ENCODE measurements around the gene ECT2L. TPM values are rescaled to one million over a fixed set of nuclear protein-coding genes. Genes with fewer than 3 reads are reported as not detected.
A peak's percentile ranks its signal among the peaks of the same experiment; 100 is the strongest.

The ECT2L gene
- total RNA-seq, 1 experiment from 2014 or later, result not detected

- Histone ChIP-seq H4K20me1 (ENCODE audit: insufficient read depth) (peaks cover 4% of the 10 kb centered on the region; the same call in 1 of the 2 replicates), H3K36me3 (ENCODE audit: control insufficient read depth in 1 of 2, insufficient read depth in 2 of 2, low read length in 2 of 2) (0 out of 4 replicates have a peak, but pooled peaks cover 0 to 5% of the 10 kb centered on the region in 2 experiments), H3K9me3 (ENCODE audit: control insufficient read depth in 1 of 2, insufficient read depth in 1 of 2, low read depth in 1 of 2, low read length in 2 of 2) (no peaks in the 10 kb centered on the region), H3K4me2 (ENCODE audit: low read length) (no peak overlapping the region), H3K27ac (ENCODE audit: low read depth, low read length) (no peak overlapping the region), H2AFZ (ENCODE audit: low read depth, low read length, poor library complexity, severe bottlenecking) (no peak overlapping the region), H3K79me2 (ENCODE audit: insufficient read depth, low read length) (peaks cover 79% of the 10 kb centered on the region), H3K27me3 (ENCODE audit: insufficient read depth, low read length) (no peaks in the 10 kb centered on the region), H3K9ac (ENCODE audit: low read length) (no peak overlapping the region), H3K4me3 (replicated peaks in 1 of 2; ENCODE audit: low read depth in 1 of 2, low read length in 2 of 2) (no peak overlapping the region), H3K9me2 (ENCODE audit: insufficient read depth) (no peaks in the 10 kb centered on the region), H3K4me1 (ENCODE audit: control insufficient read depth in 1 of 2, insufficient read depth in 2 of 2, low read length in 2 of 2) (peaks cover 2 to 13% of the 10 kb centered on the region in 2 experiments; a peak in 3 of 4 replicates)
- ChIA-PET CTCF (no interaction called here), RAD21 (ENCODE audit: low non-redundant PET in 1 of 2, low total read pairs in 2 of 2, uncharacterized antibody in 2 of 2, unreplicated experiment in 2 of 2) (no interaction called here), POLR2A (no interaction called here)
- no peak for ATAC-seq
- no TSS peak for BruUV-seq (replicated peaks)
- intact Hi-C loops (cut with micrococcal nuclease), result no loop called here
- TF ChIP-seq CTCF (IDR thresholded peaks at IDR 0.05 in 2 of 3, conservative IDR thresholded peaks at IDR 0.05 in 1 of 3; ENCODE audit: borderline replicate concordance in 1 of 3, insufficient read depth in 1 of 3, low read depth in 2 of 3, low read length in 2 of 3) (0 out of 6 replicates have a peak, but pooled peaks of 1 of the 3 experiments have one; percentile 15), EZH2 (IDR thresholded peaks at IDR 0.05) (no peak), SIN3A (IDR thresholded peaks at IDR 0.05; ENCODE audit: low read depth) (no peak)
- DNase-seq (ENCODE audit: low read depth, low spot score), result no peak
Measured at GRCh38 chr6:138948546-138949179, 152.8 kb downstream of the ECT2L start.

GRCh38 chr6:138953451-138953850, 157.6 kb downstream of the ECT2L start:
- Histone ChIP-seq H3K36me3 (ENCODE audit: control insufficient read depth in 1 of 2, insufficient read depth in 2 of 2, low read length in 2 of 2) (no peaks in the 10 kb centered on the region), H2AFZ (ENCODE audit: low read depth, low read length, poor library complexity, severe bottlenecking) (no peak overlapping the region), H3K4me3 (replicated peaks in 1 of 2; ENCODE audit: low read depth in 1 of 2, low read length in 2 of 2) (no peak overlapping the region), H3K9me2 (ENCODE audit: insufficient read depth) (no peaks in the 10 kb centered on the region), H3K9ac (ENCODE audit: low read length) (no peak overlapping the region), H3K4me1 (ENCODE audit: control insufficient read depth in 1 of 2, insufficient read depth in 2 of 2, low read length in 2 of 2) (peaks cover 2 to 7% of the 10 kb centered on the region in 2 experiments; a peak in 2 of 4 replicates), H3K27ac (ENCODE audit: low read depth, low read length) (no peak overlapping the region), H3K27me3 (ENCODE audit: insufficient read depth, low read length) (no peaks in the 10 kb centered on the region), H3K9me3 (ENCODE audit: control insufficient read depth in 1 of 2, insufficient read depth in 1 of 2, low read depth in 1 of 2, low read length in 2 of 2) (no peaks in the 10 kb centered on the region), H3K79me2 (ENCODE audit: insufficient read depth, low read length) (peaks cover 96% of the 10 kb centered on the region), H4K20me1 (ENCODE audit: insufficient read depth) (peaks cover 13% of the 10 kb centered on the region), H3K4me2 (ENCODE audit: low read length) (no peak overlapping the region)
- BruUV-seq (replicated peaks), result no TSS peak
- DNase-seq (ENCODE audit: low read depth, low spot score), result no peak
- POLR2A ChIA-PET, result no interaction called here
- intact Hi-C loops (cut with micrococcal nuclease), result no loop called here
- ATAC-seq, result no peak
- no peak for TF ChIP-seq ZFX (IDR thresholded peaks at IDR 0.05)
- TF ChIP-seq SP1 (IDR thresholded peaks at IDR 0.05; ENCODE audit: low read depth), result no peak
- no peak for TF ChIP-seq ZBTB33 (IDR thresholded peaks at IDR 0.05; ENCODE audit: extremely low read depth, insufficient replicate concordance, low read length)
- no peak for TF ChIP-seq EZH2phosphoT487 (IDR thresholded peaks at IDR 0.05; ENCODE audit: borderline replicate concordance)
- TF ChIP-seq ZNF274 (IDR thresholded peaks at IDR 0.05; ENCODE audit: low read depth, low read length), result no peak
- TF ChIP-seq CBX3 (IDR thresholded peaks at IDR 0.05; ENCODE audit: low read depth), result no peak
- no peak for TF ChIP-seq CTCF (IDR thresholded peaks at IDR 0.05 in 2 of 3, conservative IDR thresholded peaks at IDR 0.05 in 1 of 3; ENCODE audit: borderline replicate concordance in 1 of 3, insufficient read depth in 1 of 3, low read depth in 2 of 3, low read length in 2 of 3)
- no peak for TF ChIP-seq FOSL1 (IDR thresholded peaks at IDR 0.05; ENCODE audit: low read depth)
- no peak for TF ChIP-seq SRF (IDR thresholded peaks at IDR 0.05; ENCODE audit: low read depth)
- no peak for TF ChIP-seq ELF1 (IDR thresholded peaks at IDR 0.05; ENCODE audit: borderline replicate concordance, low read depth)
- no peak for TF ChIP-seq EGR1 (IDR thresholded peaks at IDR 0.05; ENCODE audit: low read depth)
- TF ChIP-seq SIN3A (IDR thresholded peaks at IDR 0.05; ENCODE audit: low read depth), result no peak
- no peak for TF ChIP-seq RAD21 (IDR thresholded peaks at IDR 0.05; ENCODE audit: low read depth)
- RAD21 ChIA-PET (ENCODE audit: low non-redundant PET in 1 of 2, low total read pairs in 2 of 2, uncharacterized antibody in 2 of 2, unreplicated experiment in 2 of 2), result no interaction called here
- CTCF ChIA-PET, result no interaction called here
